HCT116 (cell line): Measurements from ENCODE around the gene TNFSF13. TPM values are rescaled to one million over a fixed set of nuclear protein-coding genes. Genes with fewer than 3 reads are reported as not detected.
"Not testable (repeated sequence)": the region's sequence is repeated elsewhere in the genome, so short reads cannot be mapped to it uniquely, and the experiment has no call there.

Source experiments
- ATAC-seq: fragments of 200-7000 bp; cut with Tn5 transposase; 2 replicates; pipeline ENCODE4 v1.9.1; 2020; ENCODE audit warnings: mild to moderate bottlenecking, moderate library complexity
- BruUV-seq: library from RNA; stranded (reverse); fragments of 400-500 nt; replicated peaks from 2 replicates; lab custom pipeline; 2021; lab: Mats Ljungman, UMichigan
- CTCF ChIA-PET: fragments of 300-600 bp; sonication (Branson Sonifier 250); formaldehyde crosslinking; loops from one replicate; lab custom pipeline; 2021; ENCODE audit warnings: antibody characterized with exemption; lab: Charles Lee
- POLR2A ChIA-PET: fragments of 300-600, 350-600 bp; sonication (Branson Sonifier 250); formaldehyde crosslinking; loops from one replicate; lab custom pipeline; 2021; ENCODE audit warnings: antibody characterized with exemption; lab: Charles Lee
- RAD21 ChIA-PET, 2 experiments: fragments of 300-600 bp; sonication (Branson Sonifier 250); formaldehyde crosslinking; loops; one replicate each; lab custom pipeline; 2023; ENCODE audit warnings: low total read pairs in 2 of 2; ENCODE audit not compliant: uncharacterized antibody in 2 of 2, unreplicated experiment in 2 of 2, low non-redundant PET in 1 of 2; lab: Charles Lee
- DNase-seq: peaks from one replicate; pipeline ENCODE4 v3.0.0-alpha.2; 2010; ENCODE audit warnings: low read depth, low spot score
- H2AFZ ChIP-seq: fragments of 200-600 bp; shearing (Covaris generic), sonication (generic); 2 replicates; pipeline ENCODE4 v1.6.1; 2017; ENCODE audit warnings: low read depth, mixed run types, mixed read lengths, antibody characterized with exemption, low read length; ENCODE audit not compliant: poor library complexity, severe bottlenecking
- H3K27ac ChIP-seq: 2 replicates; pipeline ENCODE4 v1.5.1; 2012; ENCODE audit warnings: low read depth, low read length
- H3K27me3 ChIP-seq: fragments of 200-600 bp; sonication (generic); 2 replicates; pipeline ENCODE4 v1.6.1; 2016; ENCODE audit warnings: mixed run types, low read length, mixed read lengths; ENCODE audit not compliant: insufficient read depth
- H3K36me3 ChIP-seq, 2 experiments: fragments of 200-500 bp in 1 of 2; fragments of 200-600 bp in 1 of 2; sonication (Bioruptor generic) in 1 of 2; sonication (generic) in 1 of 2; 2 replicates each; pipeline versions ENCODE4 v1.5.1 to v1.6.1; 2014 to 2016; ENCODE audit warnings: low read length in 2 of 2, inconsistent platforms in 1 of 2, mixed read lengths in 1 of 2, mixed run types in 1 of 2; ENCODE audit not compliant: insufficient read depth in 2 of 2, control insufficient read depth in 1 of 2
- H3K4me1 ChIP-seq, 2 experiments: fragments of 200-600 bp in 1 of 2; sonication (generic) in 1 of 2; 2 replicates each; pipeline versions ENCODE4 v1.5.1 to v1.6.1; 2012 to 2017; ENCODE audit warnings: low read length in 2 of 2, inconsistent platforms in 1 of 2, mild to moderate bottlenecking in 1 of 2, mixed read lengths in 1 of 2, mixed run types in 1 of 2, moderate library complexity in 1 of 2; ENCODE audit not compliant: insufficient read depth in 2 of 2, control insufficient read depth in 1 of 2
- H3K4me2 ChIP-seq: fragments of 200-600 bp; sonication (generic); 2 replicates; pipeline ENCODE4 v1.6.1; 2017; ENCODE audit warnings: mixed run types, low read length, mixed read lengths
- H3K4me3 ChIP-seq, 2 experiments: fragments of 200-600 bp in 1 of 2; sonication (generic) in 1 of 2; replicated peaks in 1 of 2; 2 replicates each; pipeline ENCODE4 v1.5.1; 2011 to 2016; ENCODE audit warnings: low read length in 2 of 2, control low read depth in 1 of 2, low read depth in 1 of 2, mild to moderate bottlenecking in 1 of 2, mixed read lengths in 1 of 2, mixed run types in 1 of 2
- H3K79me2 ChIP-seq: fragments of 200-600 bp; sonication (generic); 2 replicates; pipeline ENCODE4 v1.6.1; 2017; ENCODE audit warnings: mild to moderate bottlenecking, mixed run types, low read length, moderate library complexity, mixed read lengths; ENCODE audit not compliant: insufficient read depth
- H3K9ac ChIP-seq: fragments of 200-600 bp; sonication (generic); 2 replicates; pipeline ENCODE4 v1.6.1; 2016; ENCODE audit warnings: low read length, mixed read lengths
- H3K9me2 ChIP-seq: fragments of 200-600 bp; sonication (generic), shearing (Covaris generic); 2 replicates; pipeline ENCODE4 v1.6.1; 2017; ENCODE audit warnings: mixed run types, mild to moderate bottlenecking, moderate library complexity; ENCODE audit not compliant: insufficient read depth
- H3K9me3 ChIP-seq, 2 experiments: fragments of 200-500 bp in 1 of 2; fragments of 200-600 bp in 1 of 2; sonication (Bioruptor generic) in 1 of 2; sonication (generic) in 1 of 2; 2 replicates each; pipeline ENCODE4 v1.6.1; 2014 to 2017; ENCODE audit warnings: low read length in 2 of 2, mixed read lengths in 2 of 2, inconsistent platforms in 1 of 2, low read depth in 1 of 2, mild to moderate bottlenecking in 1 of 2, mixed run types in 1 of 2, moderate library complexity in 1 of 2; ENCODE audit not compliant: control insufficient read depth in 1 of 2, insufficient read depth in 1 of 2
- H4K20me1 ChIP-seq: fragments of 200-600 bp; sonication (generic), shearing (Covaris generic); 2 replicates; pipeline ENCODE4 v1.6.1; 2017; ENCODE audit warnings: mixed run types, mild to moderate bottlenecking, moderate library complexity; ENCODE audit not compliant: insufficient read depth
- CBX3 ChIP-seq: IDR thresholded peaks from 2 replicates; pipeline ENCODE4 v1.6.1; 2012; ENCODE audit warnings: low read depth
- CEBPB ChIP-seq: IDR thresholded peaks from 2 replicates; pipeline ENCODE4 v1.6.1; 2012; ENCODE audit warnings: low read depth
- ELF1 ChIP-seq: IDR thresholded peaks from 2 replicates; pipeline ENCODE4 v1.6.1; 2012; ENCODE audit warnings: low read depth, borderline replicate concordance
- POLR2AphosphoS5 ChIP-seq: IDR thresholded peaks from 2 replicates; pipeline ENCODE4 v1.6.1; 2011; ENCODE audit warnings: mild to moderate bottlenecking, low read depth, low read length, moderate library complexity
- intact Hi-C: fragments of 100-400 bp; cut with micrococcal nuclease; formaldehyde crosslinking; loops from 2 replicates; pipeline ENCODE4 v1.10.0; 2022
- total RNA-seq: library from RNA; stranded (reverse); gene quantifications from one replicate; pipeline ENCODE4 v1.2.1, GENCODE V29; 2021; ENCODE audit not compliant: unreplicated experiment
- TF ChIP-seq, protein P1 (sequence below), 3 experiments: fragments of 200-600 bp in 1 of 3; sonication (generic) in 1 of 3; IDR thresholded peaks in 2 of 3; conservative IDR thresholded peaks in 1 of 3; 2 replicates each; pipeline ENCODE4 v1.5.1; 2012 to 2017; ENCODE audit warnings: low read depth in 2 of 3, low read length in 2 of 3, antibody characterized with exemption in 1 of 3, borderline replicate concordance in 1 of 3, control low read depth in 1 of 3, mild to moderate bottlenecking in 1 of 3, mixed read lengths in 1 of 3, mixed run types in 1 of 3, moderate library complexity in 1 of 3; ENCODE audit not compliant: insufficient read depth in 1 of 3
- TF ChIP-seq, protein P2 (sequence below): IDR thresholded peaks from 2 replicates; pipeline ENCODE4 v1.6.1; 2012

The TNFSF13 gene
- total RNA-seq, 1 experiment from 2014 or later = 0.71 TPM

DNA sequence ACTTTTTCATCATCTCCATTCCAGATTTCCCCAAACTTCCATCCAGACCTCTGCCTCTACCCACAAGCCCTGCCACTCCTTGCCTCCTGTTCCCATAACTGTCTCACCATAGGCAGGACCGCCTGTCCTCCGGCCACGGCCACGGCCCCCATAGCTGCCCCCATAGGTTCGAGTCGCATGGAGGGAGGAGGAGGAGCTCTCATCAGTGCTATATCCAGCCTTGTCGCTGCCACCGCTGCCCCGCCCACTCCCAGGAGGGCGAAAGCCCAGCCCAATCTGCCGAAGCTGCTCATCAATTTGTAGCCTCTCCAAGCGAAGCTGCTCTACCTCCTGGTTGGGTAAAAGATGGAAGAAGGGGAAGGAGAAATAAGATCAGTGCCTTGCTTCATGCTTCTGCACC, 34.7 kb downstream of the TNFSF13 start:
- H3K4me2 ChIP-seq = no peak overlapping the region
- peaks cover 0 to 14% of the 10 kb centered on the region in 2 experiments; a peak in 2 of 4 replicates for H3K4me1 ChIP-seq
- ATAC-seq (no peak), DNase-seq (no peak)
- CTCF ChIA-PET = no interaction called here
- no peaks in the 10 kb centered on the region for H3K79me2 ChIP-seq
- no peak overlapping the region for H3K9ac ChIP-seq
- no peak overlapping the region for H3K4me3 ChIP-seq
- no peak overlapping the region for H2AFZ ChIP-seq
- intact Hi-C loops = no loop called here
- no TSS peak for BruUV-seq
- H3K9me3 ChIP-seq = no peaks in the 10 kb centered on the region
- RAD21 ChIA-PET = no interaction called here
- no peaks in the 10 kb centered on the region for H3K27me3 ChIP-seq
- peaks cover 50 to 55% of the 10 kb centered on the region in 2 experiments; a peak in 3 of 4 replicates for H3K36me3 ChIP-seq
- no peak overlapping the region for H3K27ac ChIP-seq
- TF ChIP-seq, protein P1, sequence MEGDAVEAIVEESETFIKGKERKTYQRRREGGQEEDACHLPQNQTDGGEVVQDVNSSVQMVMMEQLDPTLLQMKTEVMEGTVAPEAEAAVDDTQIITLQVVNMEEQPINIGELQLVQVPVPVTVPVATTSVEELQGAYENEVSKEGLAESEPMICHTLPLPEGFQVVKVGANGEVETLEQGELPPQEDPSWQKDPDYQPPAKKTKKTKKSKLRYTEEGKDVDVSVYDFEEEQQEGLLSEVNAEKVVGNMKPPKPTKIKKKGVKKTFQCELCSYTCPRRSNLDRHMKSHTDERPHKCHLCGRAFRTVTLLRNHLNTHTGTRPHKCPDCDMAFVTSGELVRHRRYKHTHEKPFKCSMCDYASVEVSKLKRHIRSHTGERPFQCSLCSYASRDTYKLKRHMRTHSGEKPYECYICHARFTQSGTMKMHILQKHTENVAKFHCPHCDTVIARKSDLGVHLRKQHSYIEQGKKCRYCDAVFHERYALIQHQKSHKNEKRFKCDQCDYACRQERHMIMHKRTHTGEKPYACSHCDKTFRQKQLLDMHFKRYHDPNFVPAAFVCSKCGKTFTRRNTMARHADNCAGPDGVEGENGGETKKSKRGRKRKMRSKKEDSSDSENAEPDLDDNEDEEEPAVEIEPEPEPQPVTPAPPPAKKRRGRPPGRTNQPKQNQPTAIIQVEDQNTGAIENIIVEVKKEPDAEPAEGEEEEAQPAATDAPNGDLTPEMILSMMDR (IDR thresholded peaks at IDR 0.05 in 2 of 3, conservative IDR thresholded peaks at IDR 0.05 in 1 of 3; ENCODE audit: borderline replicate concordance in 1 of 3, insufficient read depth in 1 of 3, low read depth in 2 of 3, low read length in 2 of 3) = no peak
- no peak for TF ChIP-seq CEBPB
- no peak for TF ChIP-seq CBX3
- TF ChIP-seq, protein P2, sequence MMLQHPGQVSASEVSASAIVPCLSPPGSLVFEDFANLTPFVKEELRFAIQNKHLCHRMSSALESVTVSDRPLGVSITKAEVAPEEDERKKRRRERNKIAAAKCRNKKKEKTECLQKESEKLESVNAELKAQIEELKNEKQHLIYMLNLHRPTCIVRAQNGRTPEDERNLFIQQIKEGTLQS = no peak
- no peak for TF ChIP-seq POLR2AphosphoS5
- no peak for TF ChIP-seq ELF1
- H4K20me1 ChIP-seq = no peaks in the 10 kb centered on the region
- POLR2A ChIA-PET = no interaction called here
- no peaks in the 10 kb centered on the region for H3K9me2 ChIP-seq

DNA sequence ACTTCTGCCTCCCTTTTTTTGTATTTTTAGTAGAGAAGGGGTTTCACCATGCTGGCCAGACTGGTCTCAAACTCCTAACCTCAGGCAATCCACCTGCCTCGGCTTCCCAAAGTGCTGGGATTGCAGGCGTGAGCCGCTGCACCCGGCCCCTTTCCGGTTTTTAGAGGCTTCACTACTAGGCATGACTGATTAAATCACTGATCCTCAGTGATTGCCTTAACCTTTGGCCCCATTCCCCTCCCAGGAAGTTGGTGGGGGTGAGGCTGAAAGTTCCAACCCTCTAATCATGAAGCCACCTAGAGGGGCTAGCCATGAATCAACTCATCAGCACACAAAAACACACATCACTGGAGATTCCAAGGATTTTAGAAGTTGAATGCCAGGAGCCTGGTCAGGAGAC, 39.0 kb downstream of the TNFSF13 start:
- BruUV-seq, CTCF ChIA-PET: not testable (repeated sequence)
- H3K36me3 ChIP-seq = peaks cover 57 to 64% of the 10 kb centered on the region in 2 experiments; a peak in 3 of 4 replicates

More for the DNA sequence above, 39.0 kb downstream of the TNFSF13 start:
- ATAC-seq, H3K9ac ChIP-seq, H3K4me3 ChIP-seq, H3K4me2 ChIP-seq, H3K79me2 ChIP-seq, H3K9me3 ChIP-seq, H3K4me1 ChIP-seq, POLR2A ChIA-PET, H3K27ac ChIP-seq, H3K9me2 ChIP-seq, H3K27me3 ChIP-seq, DNase-seq, RAD21 ChIA-PET, H2AFZ ChIP-seq, intact Hi-C loops, H4K20me1 ChIP-seq: not testable (repeated sequence)
